Measurements from ENCODE around the gene PLXNA4.

GRCh38 chr7:132424277-132424676, 152.0 kb downstream of the PLXNA4 start:
- no peak for TF ChIP-seq CTCF (IDR thresholded peaks at IDR 0.05)
- TF ChIP-seq POLR2A (IDR thresholded peaks at IDR 0.05), result no peak
